NCI-H2227 (cell line): ENCODE measurements around the gene PAK3.

ENCODE experiments used
- DNase-seq: peaks from one replicate; lab custom pipeline; 2025; ENCODE audit not compliant: unreplicated experiment; lab: John Stamatoyannopoulos, UW

The PAK3 gene

DNA sequence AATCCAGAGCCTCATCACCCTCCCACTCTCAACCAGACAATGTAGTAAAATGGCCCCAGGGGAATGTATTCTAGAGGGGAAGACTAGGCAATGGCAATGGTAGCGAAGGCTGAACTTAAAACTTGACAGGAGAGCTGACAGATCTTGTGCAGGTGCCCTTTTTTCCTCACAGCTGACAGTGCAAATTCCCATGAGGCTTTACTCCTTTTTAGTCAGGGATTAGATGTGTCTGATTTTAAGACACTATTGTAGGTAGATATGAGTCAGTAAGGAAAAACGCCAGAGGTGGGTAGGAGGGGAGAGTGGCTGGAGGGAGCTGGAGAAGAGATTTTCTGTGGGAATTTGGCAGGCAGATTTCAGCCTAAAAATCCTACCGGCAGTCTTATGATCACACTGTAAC, 163.6 kb downstream of the PAK3 start:
- DNase-seq = no peak

DNA sequence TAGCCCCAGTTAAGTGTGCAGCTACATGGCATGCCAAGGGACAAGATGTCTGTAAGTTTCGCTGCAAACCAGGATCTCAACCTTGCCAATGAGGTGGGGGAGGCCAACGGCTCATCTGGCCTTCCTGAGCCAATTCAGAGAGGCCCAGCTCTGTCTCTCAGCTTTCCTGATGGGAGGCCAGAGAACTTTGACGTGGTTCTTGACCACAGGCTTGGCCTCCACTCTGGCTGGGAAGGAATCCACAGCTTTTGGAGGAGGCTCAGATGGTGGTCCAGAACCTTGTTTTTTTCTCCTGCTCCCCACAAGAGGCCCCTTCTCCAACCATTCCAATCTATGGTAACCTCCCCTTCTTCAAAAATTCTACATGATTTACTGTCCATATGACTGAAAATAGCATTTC, 164.5 kb downstream of the PAK3 start:
- DNase-seq = no peak

DNA sequence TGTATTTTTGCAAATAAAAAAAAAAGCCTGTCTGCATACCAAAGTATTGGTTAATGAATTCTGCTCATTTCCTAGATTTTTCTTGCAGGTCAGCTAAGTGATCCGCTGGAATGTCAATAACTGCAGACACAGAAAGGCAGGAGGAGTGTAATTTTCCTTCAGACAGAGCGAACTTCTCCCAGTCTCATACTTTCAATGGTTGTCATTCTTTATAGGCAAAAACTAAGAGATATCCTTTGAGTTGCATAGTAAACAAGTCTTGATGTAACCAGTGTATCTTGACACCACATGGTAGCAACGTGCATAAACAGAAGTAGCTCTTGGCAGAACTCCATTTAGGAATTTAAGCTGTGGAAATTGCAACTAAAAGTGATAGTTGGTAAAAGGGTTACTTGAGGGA, 166.1 kb downstream of the PAK3 start:
- DNase-seq = no peak

DNA sequence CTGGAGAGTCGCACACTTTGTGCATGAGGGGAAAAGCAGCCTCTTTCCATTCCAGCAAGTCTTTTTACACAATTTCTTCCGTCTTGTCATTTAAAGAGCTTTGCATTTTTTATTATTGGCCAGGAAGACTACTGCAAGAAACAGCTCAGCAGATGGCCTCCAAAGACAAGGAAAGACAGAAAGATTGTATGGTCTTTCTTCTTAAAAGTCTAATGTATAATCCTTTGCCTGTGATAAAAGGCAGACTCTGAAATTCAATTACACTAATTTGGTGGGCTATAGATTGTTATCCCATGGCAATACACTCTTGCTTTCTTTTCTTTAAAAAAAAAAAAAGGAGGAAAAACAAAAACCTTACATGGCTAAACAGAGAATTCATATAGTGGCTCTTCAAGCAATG, 168.4 kb downstream of the PAK3 start:
- DNase-seq = no peak

DNA sequence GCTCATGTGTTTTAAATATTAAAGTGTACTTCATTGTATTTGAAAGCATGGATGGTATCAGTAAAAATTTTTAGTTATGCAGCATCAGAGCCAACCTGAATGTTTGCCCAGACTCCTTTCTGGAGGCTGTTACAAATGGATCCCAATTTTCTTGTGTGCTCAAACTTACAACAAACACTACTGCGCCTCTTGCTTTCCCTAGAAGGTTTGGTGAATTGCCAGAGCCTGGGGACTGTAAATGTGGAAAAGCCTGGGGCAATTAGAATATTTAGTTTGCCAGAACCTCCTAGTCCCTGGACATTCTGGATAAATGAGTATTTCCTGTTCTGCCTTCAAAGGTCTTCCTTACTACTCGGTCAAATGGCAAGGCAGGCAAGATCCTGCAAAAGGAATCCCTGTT, 169.5 kb downstream of the PAK3 start:
- DNase-seq = no peak

DNA sequence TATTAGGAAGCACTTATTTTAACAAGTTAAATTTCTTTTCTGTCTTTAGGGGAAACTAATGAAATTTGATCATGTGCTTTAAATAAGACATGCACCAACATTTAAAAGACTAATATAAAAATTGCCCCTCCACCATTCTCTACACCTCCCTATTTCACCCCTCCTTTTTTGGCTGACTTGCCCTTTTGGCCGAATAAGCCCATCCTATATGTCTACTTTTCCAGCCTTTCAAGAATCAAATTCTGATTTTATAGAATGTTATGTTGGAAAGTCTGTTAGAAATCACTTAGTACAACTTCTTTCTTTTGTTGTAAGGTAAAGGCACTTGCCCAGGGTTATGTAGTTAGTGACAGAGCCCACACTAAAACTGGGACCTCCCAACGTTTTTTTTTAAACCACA, 172.5 kb downstream of the PAK3 start:
- no peak for DNase-seq

DNA sequence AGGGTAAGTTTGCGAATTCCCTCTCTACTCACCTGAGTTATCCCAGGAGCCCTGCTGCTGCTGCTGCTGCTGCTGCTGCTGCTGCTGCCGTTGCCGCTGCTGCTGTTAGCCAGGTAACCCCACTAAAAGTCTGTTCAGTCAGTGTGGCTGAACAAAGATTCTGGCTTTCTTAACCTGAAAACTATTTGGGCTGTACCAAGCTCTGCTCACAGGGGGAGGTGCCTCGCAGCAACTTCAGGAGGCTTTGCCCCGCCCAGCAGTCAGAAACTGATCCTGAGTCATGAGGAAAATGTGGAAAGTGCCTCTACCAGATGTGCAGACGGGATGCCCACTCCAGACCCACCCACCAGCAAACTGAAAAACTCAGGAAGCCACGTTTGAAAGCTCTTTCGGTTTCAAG, 174.3 kb downstream of the PAK3 start, which contains the start of gene CAPN6:
CAPN6 (minus strand) TSS at position 145 of the 400 bp plus-strand sequence. CDS start 6,547 bp downstream, outside the sequence.
- DNase-seq = no peak
